Endothelial cell of umbilical vein (primary cell): ENCODE measurements around the gene CCND2. TPM values are rescaled to one million over a fixed set of nuclear protein-coding genes. Genes with fewer than 3 reads are reported as not detected.

Source experiments
- BruUV-seq: library from RNA; stranded (reverse); fragments of 400-500 nt; replicated peaks from 2 replicates; lab custom pipeline; 2021; lab: Mats Ljungman, UMichigan
- CTCF ChIA-PET: fragments of 300-600, 350-600 bp; sonication (Branson Sonifier 250); formaldehyde crosslinking; loops from one replicate; lab custom pipeline; 2021; ENCODE audit warnings: antibody characterized with exemption, inconsistent platforms; lab: Charles Lee
- POLR2A ChIA-PET: fragments of 300-600, 350-600 bp; sonication (Branson Sonifier 250); formaldehyde crosslinking; loops from one replicate; lab custom pipeline; 2021; ENCODE audit warnings: antibody characterized with exemption, inconsistent platforms; lab: Charles Lee
- DNase-seq: peaks from one replicate; pipeline ENCODE4 v3.0.0-alpha.2; 2011; ENCODE audit warnings: low read depth, low spot score
- FAIRE-seq: peaks from 2 replicates; lab custom pipeline; 2011; peaks lifted over from hg19 to GRCh38; lab: Jason Lieb, UNC
- H2AFZ ChIP-seq: 2 replicates; pipeline ENCODE4 v1.6.0; 2012; ENCODE audit warnings: low read depth, low read length, control low read depth, inconsistent platforms
- H3K27ac ChIP-seq: 2 replicates; pipeline ENCODE4 v1.5.1; 2011; ENCODE audit warnings: low read depth, mild to moderate bottlenecking, control low read depth, low read length, moderate library complexity; ENCODE audit not compliant: insufficient read depth
- H3K27me3 ChIP-seq, 2 experiments: 2 replicates each; pipeline versions ENCODE4 v1.6.0 to v1.6.1; 2011; ENCODE audit warnings: low read length in 2 of 2, mixed read lengths in 1 of 2; ENCODE audit not compliant: control insufficient read depth in 2 of 2, insufficient read depth in 2 of 2
- H3K36me3 ChIP-seq, 2 experiments: 2 replicates in 1 of 2; 3 replicates in 1 of 2; pipeline ENCODE4 v1.5.1; 2011; ENCODE audit warnings: low read length in 2 of 2, mild to moderate bottlenecking in 1 of 2, moderate library complexity in 1 of 2; ENCODE audit not compliant: control insufficient read depth in 2 of 2, insufficient read depth in 2 of 2; ENCODE audit errors: extremely low read depth in 1 of 2
- H3K4me1 ChIP-seq: 3 replicates; pipeline ENCODE4 v1.5.1; 2011; ENCODE audit warnings: mild to moderate bottlenecking, low read length; ENCODE audit not compliant: control insufficient read depth, insufficient read depth; ENCODE audit errors: extremely low read depth
- H3K4me2 ChIP-seq: 2 replicates; pipeline ENCODE4 v1.6.1; 2011; ENCODE audit warnings: low read length, control low read depth, mixed read lengths; ENCODE audit not compliant: insufficient read depth
- H3K4me3 ChIP-seq, 3 experiments: fragments of 200-600 bp in 1 of 3; sonication (generic), shearing (Covaris generic) in 1 of 3; replicated peaks in 1 of 3; 2 replicates each; pipeline ENCODE4 v1.5.1; 2011 to 2016; ENCODE audit warnings: control low read depth in 3 of 3, low read length in 3 of 3, mild to moderate bottlenecking in 2 of 3, inconsistent platforms in 1 of 3, low read depth in 1 of 3, moderate library complexity in 1 of 3; ENCODE audit not compliant: insufficient read depth in 1 of 3
- H3K79me2 ChIP-seq: 2 replicates; pipeline ENCODE4 v1.6.0; 2012; ENCODE audit warnings: low read length, inconsistent platforms; ENCODE audit not compliant: control insufficient read depth, insufficient read depth
- H3K9ac ChIP-seq: replicated peaks from 2 replicates; pipeline ENCODE3; 2011; ENCODE audit warnings: low read length, control low read depth; ENCODE audit not compliant: insufficient read depth; ENCODE audit errors: extremely low read depth
- H3K9me1 ChIP-seq: replicated peaks from 3 replicates; pipeline ENCODE4 v1.6.0; 2011; ENCODE audit warnings: mild to moderate bottlenecking, low read length; ENCODE audit not compliant: control insufficient read depth, insufficient read depth; ENCODE audit errors: extremely low read depth
- H3K9me3 ChIP-seq: replicated peaks from 2 replicates; pipeline ENCODE4 v1.5.1; 2012; ENCODE audit warnings: low read length, inconsistent platforms; ENCODE audit not compliant: control insufficient read depth, insufficient read depth
- H4K20me1 ChIP-seq: replicated peaks from 2 replicates; pipeline ENCODE3; 2011; ENCODE audit warnings: mild to moderate bottlenecking, low read length; ENCODE audit not compliant: control insufficient read depth, insufficient read depth; ENCODE audit errors: extremely low read depth
- EZH2 ChIP-seq: IDR thresholded peaks from 2 replicates; pipeline ENCODE4 v1.6.1; 2012; ENCODE audit warnings: borderline replicate concordance, low read depth, mild to moderate bottlenecking, moderate library complexity, low read length, inconsistent platforms; ENCODE audit not compliant: severe bottlenecking
- FOS ChIP-seq: IDR thresholded peaks from 2 replicates; pipeline ENCODE4 v1.6.1; 2011; ENCODE audit warnings: mild to moderate bottlenecking, low read length, moderate library complexity, borderline replicate concordance; ENCODE audit not compliant: insufficient read depth
- GATA2 ChIP-seq: IDR thresholded peaks from 2 replicates; pipeline ENCODE4 v1.7.0; 2011; ENCODE audit warnings: low read depth, mild to moderate bottlenecking, moderate library complexity, mixed read lengths, low read length; ENCODE audit not compliant: insufficient read length, insufficient read depth
- JUN ChIP-seq: IDR thresholded peaks from 2 replicates; pipeline ENCODE4 v1.6.1; 2011; ENCODE audit warnings: borderline replicate concordance, low read depth; ENCODE audit not compliant: insufficient read length, insufficient read depth
- MYC ChIP-seq: IDR thresholded peaks from one replicate; pipeline ENCODE4 v1.6.1; 2011; ENCODE audit warnings: mild to moderate bottlenecking, low read depth, low read length
- POLR2A ChIP-seq: IDR thresholded peaks from 2 replicates; pipeline ENCODE4 v1.6.1; 2012; ENCODE audit warnings: low read depth, mild to moderate bottlenecking, control low read depth, low read length
- POLR2AphosphoS5 ChIP-seq: IDR thresholded peaks from 2 replicates; pipeline ENCODE4 v1.6.1; 2012; ENCODE audit warnings: low read depth, mild to moderate bottlenecking, control low read depth, low read length, moderate library complexity; ENCODE audit not compliant: insufficient read depth
- dilution Hi-C: fragments of 300-500 bp; cut with MboI; formaldehyde crosslinking; loops from one replicate; pipeline ENCODE4 v1.15.0; 2019; ENCODE audit warnings: low sequenced_read_pairs; ENCODE audit not compliant: extremely low pct_ligation_motif_present
- intact Hi-C: fragments of 100-400 bp; cut with micrococcal nuclease; formaldehyde crosslinking; loops from one replicate; pipeline ENCODE4 v1.10.0; 2022
- polyA plus RNA-seq, 4 experiments: library from polyadenylated mRNA; depleted of rRNA in 3 of 4; stranded (reverse) in 3 of 4; unstranded in 1 of 4; fragments of >200 nt; gene quantifications; 2 replicates each; pipeline versions ENCODE4 v1.2.1 to v1.2.3, GENCODE V29; 2011 to 2012; ENCODE audit warnings: missing spikeins in 1 of 4
- total RNA-seq: library from RNA; stranded (reverse); gene quantifications from 2 replicates; pipeline ENCODE4 v1.2.3, GENCODE V29; 2021
- TF ChIP-seq, protein P1 (sequence below): IDR thresholded peaks from 2 replicates; pipeline ENCODE4 v1.6.1; 2011; ENCODE audit not compliant: insufficient read depth, insufficient read length
- TF ChIP-seq, protein P2 (sequence below), 2 donors: IDR thresholded peaks; 1 replicate in 1 of 2; 2 replicates in 1 of 2; pipeline ENCODE4 v1.5.1; 2011; ENCODE audit warnings: low read length in 2 of 2, mild to moderate bottlenecking in 2 of 2, moderate library complexity in 2 of 2, control low read depth in 1 of 2, inconsistent platforms in 1 of 2, low read depth in 1 of 2; ENCODE audit not compliant: insufficient read depth in 1 of 2; ENCODE audit errors: extremely low read depth in 1 of 2

The CCND2 gene
- total and polyA plus RNA-seq, 2 donors (not counting 3 experiments of a cell fraction or from before 2014, with no cell fraction given) = 0.68 to 3.4 TPM

- no peaks in the 10 kb centered on the region for H3K9me3 ChIP-seq
- peaks cover 38% of the 10 kb centered on the region for H3K4me1 ChIP-seq
- CTCF ChIA-PET = interaction anchor here (0.6 to 3.1 kb wide), 5 partner anchors 9 to 1310 kb away, joined by 3 to 33 read pairs (median 6); partner anchors contain the start of gene TEAD4
- intact Hi-C loops (loop anchor here (1.0 to 2.0 kb wide), 2 partner anchors 53 to 104 kb away; partner anchors contain the start of gene TIGAR), dilution Hi-C loops (no loop called here)
- peak overlapping the region; percentile 24 for H2AFZ ChIP-seq
- no peaks in the 10 kb centered on the region for H3K79me2 ChIP-seq
- H3K27ac ChIP-seq = no peak overlapping the region
- no peaks in the 10 kb centered on the region for H3K9me1 ChIP-seq
- POLR2A ChIA-PET = interaction anchor here (0.6 kb wide), 1 partner anchor 272 kb away, joined by 5 read pairs; no protein-coding TSS in a partner anchor
- H3K4me2 ChIP-seq = peak overlapping the region; percentile 78
- peak; percentile 86 for TF ChIP-seq EZH2
- TF ChIP-seq MYC = no peak
- FAIRE-seq (peak; percentile 69), DNase-seq (peak; percentile 40)
- H3K4me3 ChIP-seq = peak overlapping the region; percentile 27 to 44 (median 31)
- no peaks in the 10 kb centered on the region for H4K20me1 ChIP-seq
- H3K9ac ChIP-seq = peak overlapping the region; percentile 24
- BruUV-seq = TSS peak; percentile 79
- no peaks in the 10 kb centered on the region for H3K36me3 ChIP-seq
- peaks cover 43 to 68% of the 10 kb centered on the region in 2 experiments for H3K27me3 ChIP-seq
Observed at GRCh38 chr12:4268329-4269181, 5.0 kb upstream of the CCND2 start.

- POLR2A ChIA-PET = interaction anchor here (0.7 kb wide), 1 partner anchor 393 kb away, joined by 3 read pairs; no protein-coding TSS in a partner anchor
- H3K79me2 ChIP-seq = no peaks in the 10 kb centered on the region
- peaks cover 41% of the 10 kb centered on the region for H3K4me1 ChIP-seq
- H3K9me1 ChIP-seq = no peaks in the 10 kb centered on the region
- dilution Hi-C loops = no loop called here
- H4K20me1 ChIP-seq = no peaks in the 10 kb centered on the region
- intact Hi-C loops = loop anchor here (1.0 to 2.0 kb wide), 2 partner anchors 52 to 105 kb away; partner anchors contain the start of gene TIGAR
- H3K27me3 ChIP-seq = peaks cover 52 to 77% of the 10 kb centered on the region in 2 experiments
- peak; percentile 65 for DNase-seq
- no peaks in the 10 kb centered on the region for H3K9me3 ChIP-seq
- peak overlapping the region; percentile 78 for H3K4me2 ChIP-seq
- H3K27ac ChIP-seq = no peak overlapping the region
- peak overlapping the region; percentile 57 for H3K9ac ChIP-seq
- TF ChIP-seq EZH2 = peak; percentile 13
- no peak for TF ChIP-seq JUN
- TF ChIP-seq, protein P1, sequence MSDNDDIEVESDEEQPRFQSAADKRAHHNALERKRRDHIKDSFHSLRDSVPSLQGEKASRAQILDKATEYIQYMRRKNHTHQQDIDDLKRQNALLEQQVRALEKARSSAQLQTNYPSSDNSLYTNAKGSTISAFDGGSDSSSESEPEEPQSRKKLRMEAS = peak; percentile 76
- TF ChIP-seq FOS = peak; percentile 40
- TF ChIP-seq, protein P2, sequence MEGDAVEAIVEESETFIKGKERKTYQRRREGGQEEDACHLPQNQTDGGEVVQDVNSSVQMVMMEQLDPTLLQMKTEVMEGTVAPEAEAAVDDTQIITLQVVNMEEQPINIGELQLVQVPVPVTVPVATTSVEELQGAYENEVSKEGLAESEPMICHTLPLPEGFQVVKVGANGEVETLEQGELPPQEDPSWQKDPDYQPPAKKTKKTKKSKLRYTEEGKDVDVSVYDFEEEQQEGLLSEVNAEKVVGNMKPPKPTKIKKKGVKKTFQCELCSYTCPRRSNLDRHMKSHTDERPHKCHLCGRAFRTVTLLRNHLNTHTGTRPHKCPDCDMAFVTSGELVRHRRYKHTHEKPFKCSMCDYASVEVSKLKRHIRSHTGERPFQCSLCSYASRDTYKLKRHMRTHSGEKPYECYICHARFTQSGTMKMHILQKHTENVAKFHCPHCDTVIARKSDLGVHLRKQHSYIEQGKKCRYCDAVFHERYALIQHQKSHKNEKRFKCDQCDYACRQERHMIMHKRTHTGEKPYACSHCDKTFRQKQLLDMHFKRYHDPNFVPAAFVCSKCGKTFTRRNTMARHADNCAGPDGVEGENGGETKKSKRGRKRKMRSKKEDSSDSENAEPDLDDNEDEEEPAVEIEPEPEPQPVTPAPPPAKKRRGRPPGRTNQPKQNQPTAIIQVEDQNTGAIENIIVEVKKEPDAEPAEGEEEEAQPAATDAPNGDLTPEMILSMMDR (IDR thresholded peaks at IDR 0.05; ENCODE audit: extremely low read depth in 1 of 2, insufficient read depth in 1 of 2, low read depth in 1 of 2, low read length in 2 of 2) = peak in 1 of 2 donors; percentile 21
- TF ChIP-seq MYC = no peak
- TF ChIP-seq POLR2AphosphoS5 = peak; percentile 54
- TF ChIP-seq GATA2 = no peak
- peak; percentile 39 for TF ChIP-seq POLR2A
- H3K36me3 ChIP-seq = no peaks in the 10 kb centered on the region
- TSS peak; percentile 58 for BruUV-seq
- FAIRE-seq = peak; percentile 71
- peak overlapping the region; percentile 31 to 61 (median 44) for H3K4me3 ChIP-seq
- CTCF ChIA-PET = interaction anchor here (0.6 to 3.1 kb wide), 2 partner anchors 8 to 1310 kb away, joined by 3 to 33 read pairs; partner anchors contain the start of gene TEAD4
- peak overlapping the region; percentile 24 for H2AFZ ChIP-seq
Observed at GRCh38 chr12:4269279-4269991, 4.1 kb upstream of the CCND2 start.
